IPS-15b (cell line): Measurements from ENCODE around the gene LRRC14B.
A peak's percentile ranks its signal among the peaks of the same experiment; 100 is the strongest.
"Not testable (repeated sequence)": the region's sequence is repeated elsewhere in the genome, so short reads cannot be mapped to it uniquely, and the experiment has no call there.

ENCODE experiments used
- H3K27me3 ChIP-seq: one replicate; pipeline ENCODE4 v1.6.1; 2013; ENCODE audit warnings: low read length; ENCODE audit not compliant: control insufficient read depth, insufficient read depth
- H3K36me3 ChIP-seq: one replicate; pipeline ENCODE4 v1.6.1; 2013; ENCODE audit warnings: low read length; ENCODE audit not compliant: control insufficient read depth, insufficient read depth
- H3K4me1 ChIP-seq: one replicate; pipeline ENCODE4 v1.6.1; 2013; ENCODE audit warnings: mild to moderate bottlenecking, low read length; ENCODE audit not compliant: control insufficient read depth, insufficient read depth
- H3K4me3 ChIP-seq: one replicate; pipeline ENCODE4 v1.5.1; 2013; ENCODE audit warnings: low read depth, low read length
- H3K9ac ChIP-seq: one replicate; pipeline ENCODE4 v1.6.1; 2013; ENCODE audit warnings: low read depth, mild to moderate bottlenecking, low read length
- H3K9me3 ChIP-seq: one replicate; pipeline ENCODE4 v1.6.1; 2013; ENCODE audit warnings: mild to moderate bottlenecking, low read length; ENCODE audit not compliant: control insufficient read depth, insufficient read depth

Gene LRRC14B

GRCh38 chr5:207599-207998, 16.3 kb downstream of the LRRC14B start:
- H3K4me1 ChIP-seq: no peaks in the 10 kb centered on the region
- H3K9ac ChIP-seq: peak overlapping the region; percentile 37
- H3K9me3 ChIP-seq: no peaks in the 10 kb centered on the region
- H3K27me3 ChIP-seq: no peaks in the 10 kb centered on the region
- peaks cover 14% of the 10 kb centered on the region for H3K36me3 ChIP-seq
- H3K4me3 ChIP-seq: no peak overlapping the region

- H3K9me3 ChIP-seq: no peaks in the 10 kb centered on the region
- H3K36me3 ChIP-seq: peaks cover 10% of the 10 kb centered on the region
- no peak overlapping the region for H3K9ac ChIP-seq
- no peaks in the 10 kb centered on the region for H3K4me1 ChIP-seq
- H3K27me3 ChIP-seq: no peaks in the 10 kb centered on the region
- H3K4me3 ChIP-seq: no peak overlapping the region
These were observed 17.3 kb downstream of the LRRC14B start for GRCh38 chr5:208449-209114.

DNA sequence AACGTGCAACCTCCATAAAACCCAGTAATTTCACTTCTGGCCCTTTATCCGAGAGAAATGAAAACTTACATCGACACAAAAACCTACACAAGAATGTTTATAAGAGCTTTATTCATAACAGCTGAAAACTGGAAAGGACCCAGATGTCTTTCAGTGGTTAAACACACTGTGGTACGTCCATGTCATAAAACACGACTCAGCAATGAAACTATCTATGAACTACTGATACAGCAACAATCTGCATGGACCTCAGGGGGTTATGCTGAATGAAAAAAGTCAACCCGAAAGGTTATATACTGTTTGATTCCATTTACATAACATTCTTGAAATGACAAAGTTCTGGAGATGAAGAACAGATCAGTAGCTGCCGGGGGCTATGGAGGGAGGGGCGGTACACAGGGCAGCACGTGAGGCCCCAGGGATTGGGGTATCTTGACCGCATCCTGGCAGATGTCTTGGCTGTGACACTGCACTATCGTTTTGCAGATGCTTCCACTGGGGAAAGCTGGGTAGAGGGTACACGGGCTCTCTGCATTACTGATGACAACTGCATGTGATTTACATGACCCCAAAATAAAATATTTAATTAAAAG, 22.6 kb downstream of the LRRC14B start:
- Histone ChIP-seq H3K9ac (no peak overlapping the region), H3K4me3 (no peak overlapping the region), H3K36me3 (no peaks in the 10 kb centered on the region), H3K27me3 (no peaks in the 10 kb centered on the region), H3K4me1 (no peaks in the 10 kb centered on the region), H3K9me3 (no peaks in the 10 kb centered on the region)

- H3K36me3 ChIP-seq, H3K27me3 ChIP-seq, H3K4me3 ChIP-seq, H3K9me3 ChIP-seq, H3K9ac ChIP-seq, H3K4me1 ChIP-seq: not testable (repeated sequence)
These were observed 24.0 kb downstream of the LRRC14B start for GRCh38 chr5:215256-215655.

GRCh38 chr5:216076-216475, 24.8 kb downstream of the LRRC14B start:
- H3K9ac ChIP-seq, H3K9me3 ChIP-seq, H3K36me3 ChIP-seq, H3K4me1 ChIP-seq, H3K27me3 ChIP-seq, H3K4me3 ChIP-seq: not testable (repeated sequence)

DNA sequence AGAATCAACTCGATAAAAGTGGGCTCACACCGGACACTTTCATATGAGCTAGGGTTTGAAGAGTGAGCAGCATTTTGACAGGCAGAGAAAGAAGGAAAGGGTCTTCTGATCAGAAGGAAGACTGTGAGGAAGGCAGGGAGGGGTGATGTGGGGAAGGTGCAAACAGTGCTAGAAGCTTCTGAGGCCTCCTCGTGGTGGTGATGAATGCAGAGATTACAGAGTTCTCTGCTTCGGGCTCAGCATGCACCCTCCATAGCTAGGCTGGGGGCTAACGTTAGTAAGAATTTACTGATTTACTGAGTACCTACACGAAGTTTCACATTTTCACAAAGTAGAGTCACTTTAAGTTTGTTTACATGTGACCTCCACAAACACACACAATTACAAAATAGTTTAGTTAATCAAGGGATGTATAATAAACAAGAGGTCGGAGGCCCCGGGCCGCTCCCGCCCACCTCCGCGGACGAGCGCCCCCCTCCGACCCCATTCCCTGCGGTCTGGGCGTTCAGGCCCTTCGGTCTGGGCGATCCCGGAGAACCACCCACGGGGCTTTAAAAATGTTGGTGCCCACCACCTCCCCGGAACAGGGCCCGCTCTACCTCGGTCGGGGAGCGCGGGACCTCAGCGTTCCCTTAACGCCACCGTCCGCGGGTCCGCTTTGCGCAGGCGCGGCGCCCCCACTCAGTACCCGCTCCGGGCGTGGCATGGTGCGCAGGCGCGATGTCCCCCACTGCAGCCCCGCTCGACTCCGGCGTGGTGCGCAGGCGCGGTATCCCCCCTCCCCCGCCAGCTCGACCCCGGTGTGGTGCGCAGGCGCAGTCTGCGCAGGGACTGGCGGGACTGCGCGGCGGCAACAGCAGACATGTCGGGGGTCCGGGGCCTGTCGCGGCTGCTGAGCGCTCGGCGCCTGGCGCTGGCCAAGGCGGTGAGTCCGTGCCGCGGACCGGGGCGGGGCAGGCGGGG, 26.5 kb downstream of the LRRC14B start, which contains the start of the genes CCDC127 and SDHA:
Gene CCDC127 (minus strand): TSS at position 660 of the 963 bp plus-strand sequence. CDS start 1,304 bp downstream, outside the sequence.
Gene SDHA (plus strand): TSS at position 827 of the 963 bp plus-strand sequence. CDS start 36 bp downstream, at position 863.
- not testable (repeated sequence) for H3K4me1 ChIP-seq, H3K27me3 ChIP-seq, H3K9me3 ChIP-seq, H3K36me3 ChIP-seq
- H3K9ac ChIP-seq: peak within 1 kb of the TSS; percentile 90
- peak within 1 kb of the TSS; percentile 95 for H3K4me3 ChIP-seq

- H3K36me3 ChIP-seq: no peaks in the 10 kb centered on the region
- peaks cover 9% of the 10 kb centered on the region for H3K4me1 ChIP-seq
- no peaks in the 10 kb centered on the region for H3K27me3 ChIP-seq
- H3K9ac ChIP-seq: peak overlapping the region; percentile 90
- H3K9me3 ChIP-seq: no peaks in the 10 kb centered on the region
- peak overlapping the region; percentile 95 for H3K4me3 ChIP-seq
These were observed 27.4 kb downstream of the LRRC14B start for GRCh38 chr5:218457-219291.

GRCh38 chr5:219460-219863, 28.2 kb downstream of the LRRC14B start:
- Histone ChIP-seq H3K4me1 (peaks cover 9% of the 10 kb centered on the region), H3K9me3 (no peaks in the 10 kb centered on the region), H3K4me3 (peak overlapping the region; percentile 95), H3K27me3 (no peaks in the 10 kb centered on the region), H3K9ac (no peak overlapping the region), H3K36me3 (peaks cover 2% of the 10 kb centered on the region)

- Histone ChIP-seq H3K4me3 (no peak overlapping the region), H3K36me3 (peaks cover 8% of the 10 kb centered on the region), H3K9me3 (no peaks in the 10 kb centered on the region), H3K27me3 (no peaks in the 10 kb centered on the region), H3K9ac (no peak overlapping the region), H3K4me1 (peaks cover 9% of the 10 kb centered on the region)
These were observed 28.7 kb downstream of the LRRC14B start for GRCh38 chr5:219991-220390.

DNA sequence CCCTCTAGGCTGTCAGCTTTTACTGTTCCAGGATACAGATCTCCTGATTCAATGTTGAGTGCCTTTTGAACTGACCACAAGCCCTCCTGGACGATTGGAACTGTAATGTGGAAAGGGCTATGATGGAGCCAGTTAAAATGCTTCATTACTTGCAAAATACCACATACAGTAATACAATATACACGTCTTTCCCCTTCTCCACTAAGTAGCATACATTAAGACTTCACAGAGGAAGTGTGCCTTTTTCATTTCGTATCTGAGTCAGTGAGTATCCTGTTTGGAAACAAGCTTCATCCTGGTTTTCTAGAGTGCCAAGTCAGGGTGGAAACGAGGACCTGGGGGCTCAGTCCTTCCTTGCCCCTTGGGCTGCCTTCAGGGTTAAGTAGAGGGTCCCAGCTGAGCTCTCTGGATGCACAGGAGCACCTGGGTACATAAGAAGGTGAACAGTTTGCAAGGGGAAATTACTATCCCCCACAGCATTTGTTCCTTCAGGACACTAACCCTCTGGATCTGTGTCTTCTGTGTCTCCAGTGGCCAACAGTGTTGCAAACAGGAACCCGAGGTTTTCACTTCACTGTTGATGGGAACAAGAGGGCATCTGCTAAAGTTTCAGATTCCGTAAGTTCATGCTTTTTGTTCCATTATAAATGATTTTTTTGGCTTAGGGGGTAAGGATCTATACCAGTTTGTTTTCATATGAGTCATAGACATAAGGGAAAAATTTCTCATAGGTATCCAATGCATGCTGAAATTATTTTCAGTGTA, 31.8 kb downstream of the LRRC14B start:
- H3K9me3 ChIP-seq, H3K4me3 ChIP-seq, H3K9ac ChIP-seq, H3K27me3 ChIP-seq, H3K4me1 ChIP-seq: not testable (repeated sequence)
- peaks cover 27% of the 10 kb centered on the region for H3K36me3 ChIP-seq
